ENCODE measurements around the gene C1QL1.

The C1QL1 gene

DNA sequence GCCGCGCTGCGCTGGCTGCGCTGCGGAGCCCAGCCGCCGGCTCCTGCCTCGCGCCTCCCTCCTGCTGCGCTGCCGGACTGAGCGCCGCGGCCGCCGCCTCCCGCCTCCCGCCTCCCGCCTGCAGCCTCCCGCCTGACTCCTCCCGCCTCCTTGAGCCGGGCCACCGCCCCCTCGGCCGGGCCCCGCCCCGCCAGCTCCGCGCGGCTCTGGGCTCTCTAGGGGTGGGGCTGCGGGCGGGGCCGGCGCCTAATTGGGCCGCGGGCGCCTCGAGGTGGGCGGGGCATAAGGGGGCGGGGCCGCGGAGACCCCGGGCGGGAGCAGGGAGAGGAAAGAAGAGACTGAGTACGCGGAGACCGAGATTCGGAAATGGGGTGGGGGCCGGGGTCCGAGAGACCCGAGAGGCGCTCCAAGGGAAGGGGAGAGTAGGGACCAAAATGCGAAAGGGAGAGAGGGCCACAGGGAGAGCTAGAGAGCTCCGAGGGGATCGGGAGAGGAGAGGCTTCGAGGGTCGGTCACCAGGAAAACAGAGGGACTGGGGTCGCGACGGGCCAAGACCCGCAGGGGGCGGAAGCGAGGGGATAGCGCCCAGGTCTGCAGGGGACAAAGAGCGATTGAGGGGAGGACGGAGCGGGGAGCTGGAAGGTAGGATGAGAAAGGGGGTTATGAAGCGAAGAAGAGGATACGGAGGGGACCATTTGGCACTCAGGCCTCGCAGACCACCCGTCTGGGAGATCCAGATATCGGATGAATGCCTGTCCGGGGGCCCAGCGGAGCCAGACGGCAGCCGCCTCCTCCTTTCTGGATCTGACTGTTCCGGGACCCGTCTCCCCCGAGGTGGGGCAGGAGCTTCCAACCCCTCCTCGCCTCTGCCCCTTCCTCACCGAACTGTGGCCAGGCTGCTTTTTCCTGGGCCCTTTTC lies at the start of gene C1QL1:
C1QL1 (minus strand) TSS at position 79 of the 919 bp plus-strand sequence. CDS start 255 bp downstream, outside the sequence.
- peak; percentile 58 to 85 for DNase-seq (ENCODE audit: low read depth in 2 of 2)

DNA sequence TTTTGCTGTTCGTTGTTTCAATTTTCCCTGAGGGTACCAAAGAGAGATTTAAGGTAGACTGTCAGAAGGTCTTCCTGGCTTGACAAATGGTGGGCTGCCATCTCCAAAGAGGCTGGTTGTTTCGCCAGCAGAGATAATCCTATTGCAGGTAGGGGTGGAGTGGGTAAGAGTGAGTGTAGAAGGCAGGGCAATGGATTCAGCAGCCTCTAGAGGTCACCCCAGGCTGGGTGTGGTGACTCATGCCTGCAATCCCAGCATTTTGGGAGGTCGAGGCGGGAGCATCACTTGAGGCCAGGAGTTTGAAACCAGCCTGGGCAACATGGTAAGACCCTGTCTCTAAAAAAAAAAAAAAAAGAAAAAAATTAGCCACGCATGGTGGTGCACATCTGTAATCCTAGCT lies 48.7 kb upstream of the C1QL1 start:
- DNase-seq (ENCODE audit: low read depth in 2 of 2): no peak

DNA sequence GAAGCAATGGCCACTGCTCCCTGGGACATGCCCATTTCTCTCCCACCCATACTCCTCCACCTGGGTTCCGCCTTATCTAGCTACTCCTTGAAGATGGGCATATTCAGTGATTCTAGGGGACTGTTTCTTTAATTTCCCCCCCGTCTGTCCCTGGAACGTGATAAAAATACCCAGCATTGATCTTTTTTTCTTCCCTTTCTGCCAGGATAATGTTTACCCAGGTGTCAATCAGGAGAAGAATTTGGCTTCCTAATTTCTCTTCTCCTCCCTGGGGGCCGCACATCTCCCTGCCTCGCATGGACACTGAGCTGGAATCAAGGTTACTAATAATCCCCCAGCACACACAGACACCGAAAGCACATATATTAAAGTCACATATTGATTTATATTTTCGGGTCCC lies 48.1 kb upstream of the C1QL1 start:
- no peak for DNase-seq (ENCODE audit: low read depth in 2 of 2)

DNA sequence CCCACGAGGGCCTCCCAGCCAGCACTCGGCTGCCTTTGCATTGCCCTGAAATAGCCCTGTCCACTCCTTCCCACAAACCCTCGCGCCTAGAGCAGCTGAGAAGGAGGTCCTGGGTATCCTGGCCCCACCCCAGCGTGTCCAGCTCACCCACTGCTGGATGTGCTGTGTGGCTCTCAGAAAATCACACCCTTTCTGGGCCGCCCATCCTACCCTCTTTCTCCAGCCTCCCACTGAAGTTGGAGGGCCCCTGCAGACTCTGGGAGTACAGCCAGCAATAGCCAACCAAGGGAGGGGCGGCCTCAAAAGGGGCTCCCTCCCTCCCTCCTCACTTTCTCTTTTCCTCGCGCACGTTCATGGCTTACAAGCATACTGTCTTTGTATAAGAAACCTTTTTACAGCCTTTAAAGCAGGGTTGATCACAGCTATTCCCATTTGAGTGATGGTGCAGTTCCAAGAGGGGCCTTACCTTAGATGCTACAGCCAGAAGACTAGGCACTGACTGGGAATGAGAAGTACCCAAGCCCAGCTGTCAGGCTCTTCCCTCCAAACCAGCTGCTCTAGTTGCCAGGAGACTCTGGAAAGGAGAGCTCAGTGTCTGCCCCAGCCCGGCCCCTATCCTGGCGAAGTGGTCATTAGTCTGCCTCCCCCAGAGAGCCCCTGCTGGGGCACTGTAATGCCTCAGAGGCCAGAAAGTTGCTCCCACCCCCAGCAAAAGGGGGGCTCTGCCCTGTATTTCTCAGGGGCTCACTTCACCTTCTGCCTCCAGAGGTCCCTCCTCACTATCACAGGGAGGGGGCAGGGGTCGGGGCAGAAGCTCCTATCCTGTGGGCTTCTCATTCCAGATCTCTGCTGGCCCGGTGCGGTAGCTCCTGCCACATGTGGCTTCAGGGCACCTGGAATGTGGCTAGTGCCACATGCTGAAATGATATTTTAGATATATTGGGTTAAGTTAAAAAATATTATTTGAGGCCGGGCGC lies 45.2 kb upstream of the C1QL1 start:
- no peak for DNase-seq (ENCODE audit: low read depth in 2 of 2)

DNA sequence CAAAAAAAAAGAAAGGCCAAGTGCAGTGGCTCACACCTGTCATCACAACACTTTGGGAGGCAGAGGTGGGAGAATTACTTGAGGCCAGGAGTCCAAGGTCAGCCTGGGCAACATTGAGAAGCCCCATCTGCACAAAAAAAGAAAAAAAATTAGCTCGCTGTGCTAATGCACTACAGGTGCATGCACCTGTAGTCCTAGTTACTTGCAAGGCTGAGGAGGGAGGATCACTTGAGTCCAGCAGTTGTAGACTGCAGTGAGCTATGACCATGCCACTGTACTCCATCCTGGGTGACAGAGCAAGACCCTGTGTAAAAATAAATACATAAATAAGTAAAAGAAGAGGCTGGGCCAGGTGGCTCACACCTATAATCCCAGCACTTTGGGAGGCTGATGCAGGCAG lies 43.7 kb upstream of the C1QL1 start:
- no peak for DNase-seq (ENCODE audit: low read depth in 2 of 2)

DNA sequence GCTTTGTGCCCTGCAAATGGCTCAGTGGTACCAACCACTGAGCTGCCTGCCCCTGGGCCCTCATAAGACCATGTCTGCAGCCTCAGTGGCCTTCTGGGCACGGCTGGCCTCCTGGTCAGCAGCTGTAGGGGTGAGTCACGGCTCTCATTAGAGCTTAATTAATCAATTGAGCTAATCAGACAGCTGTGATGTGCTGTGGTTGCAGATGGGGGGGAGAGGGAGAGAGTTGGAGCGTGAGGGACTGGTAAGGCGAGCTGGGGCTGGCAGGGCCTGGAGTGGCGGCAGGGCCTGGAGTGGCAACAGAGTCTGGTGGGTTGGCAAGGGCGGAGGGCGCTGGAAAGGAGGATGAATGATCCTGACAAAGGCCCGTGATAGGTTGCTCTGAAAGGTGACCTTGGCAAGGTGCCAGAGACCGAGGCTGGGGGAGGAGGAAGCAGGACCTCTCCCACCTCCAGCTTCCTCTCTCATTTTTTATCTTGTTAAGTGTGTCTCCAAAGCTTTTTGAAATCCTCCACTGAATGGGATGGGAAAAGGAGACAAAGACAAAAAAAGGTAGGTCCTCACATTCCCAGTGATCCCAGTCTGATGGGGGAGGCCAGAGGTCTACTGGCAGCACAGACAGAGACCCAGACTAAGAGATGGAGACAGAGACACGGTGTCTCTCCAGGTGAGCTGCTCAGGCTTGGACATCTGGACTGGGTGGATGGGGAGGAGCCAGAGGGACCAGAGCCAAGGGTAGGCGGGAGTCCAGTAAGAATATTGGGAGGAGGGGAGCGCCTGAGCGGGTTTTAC lies 41.8 kb upstream of the C1QL1 start:
- no peak for DNase-seq (ENCODE audit: low read depth in 2 of 2)

DNA sequence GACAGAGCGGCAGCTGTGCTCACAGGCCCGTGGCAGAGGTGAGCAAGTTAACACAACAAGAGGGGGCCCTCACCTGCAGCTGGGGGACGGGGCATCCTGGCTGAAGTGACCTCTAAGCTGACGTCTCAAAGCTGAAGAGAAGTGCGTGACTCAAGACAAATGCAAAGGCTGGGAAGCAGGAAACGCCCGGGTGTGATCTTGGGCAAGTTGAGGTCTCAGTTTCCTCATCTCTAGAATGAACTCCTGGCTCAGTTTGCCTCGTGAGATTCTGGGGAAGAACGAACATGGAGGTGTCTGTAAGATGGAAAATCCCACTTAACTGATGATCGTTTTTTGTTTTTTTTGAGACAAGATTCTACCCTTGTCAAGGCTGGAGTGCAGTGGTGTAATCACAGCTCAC lies 40.1 kb upstream of the C1QL1 start:
- no peak for DNase-seq (ENCODE audit: low read depth in 2 of 2)

DNA sequence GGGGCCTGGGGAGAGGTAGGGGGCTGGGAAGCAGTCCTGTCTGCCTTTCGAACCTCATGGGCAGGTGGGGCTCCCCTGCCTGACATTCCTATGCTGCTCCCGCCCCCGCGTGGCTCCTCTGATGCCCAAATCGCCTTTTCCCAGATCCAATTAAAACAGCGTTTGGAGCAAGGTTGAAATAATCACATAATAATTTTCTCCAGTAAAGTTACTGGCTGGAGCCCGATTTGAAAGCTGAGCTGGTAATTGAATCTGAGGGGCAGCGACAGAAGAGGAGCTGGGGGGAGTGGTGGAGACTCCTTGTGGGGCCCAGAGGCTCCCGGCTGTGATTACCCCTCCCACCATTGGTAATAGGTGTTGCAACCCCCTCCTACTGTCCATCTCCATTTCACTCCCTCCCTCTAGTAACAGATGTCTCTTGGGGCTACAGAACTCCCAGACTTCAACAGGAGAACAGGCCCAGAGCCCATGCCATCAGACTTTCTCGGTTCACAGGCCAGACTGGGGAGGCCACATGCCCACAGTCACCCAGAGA lies 38.9 kb upstream of the C1QL1 start:
- DNase-seq (ENCODE audit: low read depth in 2 of 2): no peak

DNA sequence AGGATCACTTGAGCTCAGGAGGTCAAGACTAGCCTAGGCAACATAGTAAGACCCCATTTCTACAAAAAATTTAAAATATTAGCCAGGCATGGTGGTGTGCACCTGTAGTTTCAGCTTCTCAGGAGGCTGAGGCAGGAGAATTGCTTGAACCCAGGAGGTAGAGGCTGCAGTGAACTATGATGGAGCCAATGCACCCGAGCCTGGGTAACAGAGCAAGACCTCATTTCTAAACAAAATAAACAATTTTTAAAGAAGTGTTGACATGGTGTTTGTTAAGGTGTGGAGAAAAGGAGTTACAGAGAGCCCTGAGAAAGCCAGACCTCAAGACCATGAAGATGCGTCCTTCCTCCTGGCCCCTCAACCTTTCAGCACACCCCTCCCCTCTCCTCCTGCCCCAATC lies 37.6 kb upstream of the C1QL1 start:
- no peak for DNase-seq (ENCODE audit: low read depth in 2 of 2)

DNA sequence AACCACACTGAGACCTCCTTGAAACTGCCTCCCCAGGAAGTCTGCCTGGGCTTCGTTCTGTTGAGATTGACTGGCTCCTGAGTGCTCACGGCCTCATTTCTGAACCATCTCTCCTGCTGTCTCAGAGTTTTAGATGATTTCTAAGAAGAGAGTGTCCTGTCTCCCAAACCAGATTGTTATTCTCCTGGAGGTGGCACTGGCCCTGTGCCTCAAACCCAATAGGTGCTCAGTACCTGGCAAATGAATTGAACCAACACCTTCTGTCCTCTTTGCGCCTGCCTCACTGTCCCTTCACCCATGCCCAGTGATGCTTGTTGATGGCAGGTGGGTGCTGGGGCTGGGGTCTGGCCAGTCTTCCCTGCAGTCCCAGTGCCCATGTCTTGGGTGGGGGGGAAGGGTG lies 36.3 kb upstream of the C1QL1 start:
- DNase-seq (ENCODE audit: low read depth in 2 of 2): no peak

DNA sequence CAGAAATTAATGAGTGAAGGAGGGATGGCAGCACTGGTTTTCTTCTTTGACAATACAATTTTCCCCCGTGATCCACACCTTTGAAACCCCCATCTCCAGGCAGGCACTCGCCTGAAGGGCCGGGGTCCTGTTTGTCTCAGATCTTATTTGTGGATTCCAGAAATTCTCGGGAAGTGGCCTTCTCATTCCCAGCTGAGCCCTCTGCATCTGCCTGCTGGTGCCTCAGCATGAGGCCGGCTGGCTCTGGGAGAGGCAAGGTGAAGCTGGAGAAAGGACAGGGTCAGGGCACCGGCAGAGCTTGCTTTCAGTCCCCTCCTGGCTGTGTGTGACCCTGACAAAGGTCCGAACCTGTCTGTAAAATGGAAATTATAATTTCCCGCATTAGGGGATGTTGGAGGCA lies 35.8 kb upstream of the C1QL1 start:
- no peak for DNase-seq (ENCODE audit: low read depth in 2 of 2)

DNA sequence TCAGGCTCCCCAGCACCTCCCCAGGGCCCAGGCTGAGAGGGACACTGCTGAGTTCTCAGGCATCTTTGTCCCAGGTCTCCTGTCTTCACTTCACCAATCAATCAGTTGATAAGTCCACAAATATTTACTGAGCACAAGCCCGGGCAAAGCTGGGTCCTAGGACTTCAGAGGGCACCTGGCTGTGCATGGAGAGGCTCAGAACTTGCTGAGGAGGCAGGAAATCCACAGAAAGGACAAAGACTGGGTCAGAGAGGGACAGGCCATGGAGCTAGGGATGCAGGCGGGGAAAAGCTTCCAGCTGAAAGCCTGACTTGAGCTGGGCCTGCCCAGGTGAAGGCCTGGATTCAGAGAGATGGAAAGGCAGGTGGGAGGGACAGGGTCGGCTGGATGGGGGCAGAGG lies 33.2 kb upstream of the C1QL1 start:
- DNase-seq (ENCODE audit: low read depth in 2 of 2): no peak

DNA sequence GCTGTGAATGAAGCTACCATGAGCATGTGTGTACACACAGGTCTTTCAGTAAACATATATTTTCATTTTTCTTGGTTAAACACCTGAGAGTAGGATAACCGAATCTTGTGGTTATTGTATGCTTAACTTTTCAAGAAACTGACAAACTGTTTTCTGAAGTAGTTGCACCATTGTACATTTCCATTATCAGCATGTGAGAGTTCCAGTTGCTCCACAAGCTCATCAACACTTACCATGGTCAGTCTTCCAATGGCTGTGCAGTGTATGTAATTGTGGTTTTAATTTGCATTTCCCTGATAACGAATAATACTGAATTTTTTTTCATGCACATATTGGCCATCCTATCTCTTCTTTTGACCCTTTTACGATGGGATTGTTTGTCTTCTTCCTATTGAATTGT lies 31.3 kb upstream of the C1QL1 start:
- DNase-seq (ENCODE audit: low read depth in 2 of 2): no peak

DNA sequence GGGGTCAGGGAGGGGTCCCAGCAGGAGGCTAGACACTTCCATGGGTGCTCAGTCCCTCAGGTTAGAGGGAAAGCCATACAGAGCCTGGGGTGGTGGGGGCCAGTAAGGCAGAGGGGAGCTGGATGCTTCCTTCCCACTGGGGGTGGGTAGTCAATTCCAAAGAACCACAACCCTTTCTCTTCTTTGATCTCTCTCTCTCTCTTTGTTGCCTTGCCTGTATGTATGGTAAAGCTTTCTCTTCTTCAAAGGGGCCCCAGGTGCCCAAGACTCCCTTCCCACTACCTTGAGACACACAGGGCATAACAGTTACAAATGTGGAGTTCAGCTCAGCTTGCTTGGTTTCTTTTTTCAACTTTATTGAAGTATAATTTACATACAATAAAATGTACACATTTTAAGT lies 30.5 kb upstream of the C1QL1 start:
- DNase-seq (ENCODE audit: low read depth in 2 of 2): no peak

DNA sequence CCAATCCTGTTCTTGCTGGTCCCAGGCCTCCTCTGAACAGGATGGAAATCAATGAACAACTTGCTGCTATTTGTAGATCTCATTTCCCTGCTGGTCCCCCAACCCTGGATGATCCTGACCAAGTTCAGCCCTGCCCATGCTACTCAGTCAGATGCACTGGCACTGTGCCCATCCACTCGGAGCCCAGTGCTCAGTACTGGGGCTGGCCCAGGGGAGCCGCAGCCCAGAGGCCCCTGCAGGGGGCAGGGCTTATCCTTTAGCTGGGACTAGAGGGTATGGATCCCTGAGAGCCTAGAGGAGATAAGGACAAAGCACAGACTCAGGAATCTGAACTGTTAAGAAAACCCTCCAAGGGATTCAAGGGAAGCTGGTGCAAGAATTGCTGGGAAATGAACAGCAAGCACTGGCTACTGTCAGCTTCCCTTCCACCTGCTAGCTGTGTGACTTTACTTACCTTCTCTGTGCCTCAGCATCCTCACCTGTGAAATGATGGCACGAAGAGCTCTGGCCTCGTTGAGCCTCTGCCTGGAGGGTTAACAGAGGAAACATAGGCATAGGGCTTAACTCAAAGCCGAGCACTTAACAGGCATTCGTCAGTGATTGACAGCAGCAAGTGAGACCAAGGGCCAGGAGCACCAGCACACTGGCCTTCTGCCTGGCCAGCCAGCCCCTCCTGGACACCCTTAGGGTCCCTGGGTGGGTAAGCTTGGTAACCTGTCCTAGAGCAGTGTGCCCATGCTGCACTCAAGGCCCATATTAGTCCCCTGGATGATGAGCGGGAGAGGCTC lies 29.8 kb upstream of the C1QL1 start:
- DNase-seq (ENCODE audit: low read depth in 2 of 2): no peak

DNA sequence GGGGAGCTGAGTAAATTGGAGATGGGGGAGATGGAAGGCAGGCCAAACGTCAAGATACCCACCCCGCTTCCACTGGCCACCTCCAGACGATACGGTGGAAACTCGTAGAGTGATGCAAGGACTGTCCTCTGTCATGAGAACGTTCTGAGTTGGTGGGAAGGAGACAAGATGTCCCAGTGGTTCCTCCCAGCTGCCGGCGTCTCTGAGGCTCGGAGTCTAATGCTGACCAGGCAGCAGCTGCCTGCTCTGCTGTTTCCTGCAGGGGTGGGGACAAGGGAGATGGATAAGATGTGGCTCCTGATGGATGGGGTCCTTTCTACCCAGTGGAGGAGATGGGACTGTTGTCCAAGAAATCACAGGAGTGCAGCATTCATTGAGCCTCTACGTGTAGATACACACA lies 28.2 kb upstream of the C1QL1 start:
- DNase-seq (ENCODE audit: low read depth in 2 of 2): no peak

DNA sequence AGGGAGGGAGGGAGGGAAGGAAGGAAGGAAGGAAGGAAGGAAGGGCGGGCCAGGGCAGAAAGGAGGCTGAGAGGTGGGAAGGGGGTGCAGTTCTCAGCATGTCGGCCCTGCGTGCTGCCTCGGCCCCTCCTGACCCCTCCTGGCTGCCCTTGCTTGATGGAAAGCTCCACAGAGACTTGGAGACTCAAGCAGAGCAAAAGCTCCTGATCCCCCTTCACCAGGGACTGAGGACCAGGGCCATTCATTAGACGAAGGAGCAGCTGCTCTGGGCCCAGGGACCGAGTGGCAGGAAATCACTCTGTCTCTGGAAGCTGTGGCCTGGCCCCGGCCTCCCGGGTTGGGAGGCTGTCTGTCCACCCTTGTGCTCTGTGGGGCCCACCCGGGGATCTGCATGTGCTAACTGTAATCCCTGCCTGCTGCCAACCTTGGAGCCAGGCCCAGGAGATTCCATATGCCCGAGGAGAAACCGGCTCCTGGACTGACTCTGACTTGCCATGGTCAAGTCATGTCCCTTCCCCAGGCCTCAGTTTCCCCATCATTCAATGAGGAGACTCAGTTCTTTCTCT lies 27.4 kb upstream of the C1QL1 start:
- DNase-seq (ENCODE audit: low read depth in 2 of 2): no peak

DNA sequence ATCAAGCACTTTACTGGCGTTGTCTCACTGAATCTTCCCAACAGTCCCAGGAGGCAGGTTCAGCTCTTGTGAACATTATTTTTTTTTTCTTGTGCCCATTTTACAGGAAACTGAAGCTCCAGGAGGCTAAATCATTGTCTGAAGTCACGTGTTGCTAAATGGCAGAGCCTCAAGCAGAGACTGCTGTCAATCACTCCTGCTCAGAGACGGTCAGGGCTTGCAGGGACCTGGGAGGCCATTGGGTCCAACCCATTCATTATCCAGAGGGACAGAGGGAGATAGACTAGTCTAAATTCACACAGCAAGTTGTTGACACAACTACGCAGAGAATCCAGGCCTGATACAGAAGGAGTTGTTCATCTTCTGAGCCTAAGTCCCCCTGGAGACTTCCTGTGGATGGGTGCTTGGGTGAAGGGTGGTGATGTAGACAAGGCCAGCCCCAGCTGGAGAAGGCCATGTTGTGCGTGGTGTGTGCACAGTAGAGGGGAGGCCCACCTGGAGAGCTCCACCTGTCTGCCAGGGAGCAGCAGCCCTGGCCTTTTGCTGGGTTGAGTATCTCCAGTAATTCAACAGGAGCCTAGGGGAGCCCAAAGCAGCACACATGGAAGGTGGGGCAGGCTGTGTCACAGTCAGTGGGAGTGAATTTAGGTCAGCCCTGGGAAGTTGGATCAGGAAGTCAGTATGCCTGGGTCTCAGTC lies 24.3 kb upstream of the C1QL1 start:
- no peak for DNase-seq (ENCODE audit: low read depth in 2 of 2)

DNA sequence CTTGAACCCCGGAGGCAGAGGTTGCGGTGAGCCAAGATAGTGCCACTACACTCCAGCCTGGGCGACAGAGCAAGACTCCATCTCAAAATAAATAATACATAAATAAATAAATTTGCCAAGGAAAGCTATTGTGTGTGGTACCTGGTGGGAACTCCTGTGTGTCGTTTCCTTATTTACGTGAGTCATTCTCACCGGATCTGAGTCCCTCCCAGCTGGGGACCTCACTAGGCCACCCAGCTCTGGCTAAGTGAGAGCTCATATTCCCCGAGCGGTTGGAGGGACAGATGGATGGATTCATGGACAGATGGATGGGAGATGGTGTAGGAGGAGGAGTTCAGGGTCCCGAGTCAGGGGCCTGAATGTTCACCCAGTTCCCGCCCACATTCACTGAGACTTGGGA lies 22.9 kb upstream of the C1QL1 start:
- DNase-seq (ENCODE audit: low read depth in 2 of 2): no peak
